ENCODE data around the gene LTBP1.
"Not testable (repeated sequence)": the region's sequence is repeated elsewhere in the genome, so short reads cannot be mapped to it uniquely, and the experiment has no call there.

Gene LTBP1, protein sequence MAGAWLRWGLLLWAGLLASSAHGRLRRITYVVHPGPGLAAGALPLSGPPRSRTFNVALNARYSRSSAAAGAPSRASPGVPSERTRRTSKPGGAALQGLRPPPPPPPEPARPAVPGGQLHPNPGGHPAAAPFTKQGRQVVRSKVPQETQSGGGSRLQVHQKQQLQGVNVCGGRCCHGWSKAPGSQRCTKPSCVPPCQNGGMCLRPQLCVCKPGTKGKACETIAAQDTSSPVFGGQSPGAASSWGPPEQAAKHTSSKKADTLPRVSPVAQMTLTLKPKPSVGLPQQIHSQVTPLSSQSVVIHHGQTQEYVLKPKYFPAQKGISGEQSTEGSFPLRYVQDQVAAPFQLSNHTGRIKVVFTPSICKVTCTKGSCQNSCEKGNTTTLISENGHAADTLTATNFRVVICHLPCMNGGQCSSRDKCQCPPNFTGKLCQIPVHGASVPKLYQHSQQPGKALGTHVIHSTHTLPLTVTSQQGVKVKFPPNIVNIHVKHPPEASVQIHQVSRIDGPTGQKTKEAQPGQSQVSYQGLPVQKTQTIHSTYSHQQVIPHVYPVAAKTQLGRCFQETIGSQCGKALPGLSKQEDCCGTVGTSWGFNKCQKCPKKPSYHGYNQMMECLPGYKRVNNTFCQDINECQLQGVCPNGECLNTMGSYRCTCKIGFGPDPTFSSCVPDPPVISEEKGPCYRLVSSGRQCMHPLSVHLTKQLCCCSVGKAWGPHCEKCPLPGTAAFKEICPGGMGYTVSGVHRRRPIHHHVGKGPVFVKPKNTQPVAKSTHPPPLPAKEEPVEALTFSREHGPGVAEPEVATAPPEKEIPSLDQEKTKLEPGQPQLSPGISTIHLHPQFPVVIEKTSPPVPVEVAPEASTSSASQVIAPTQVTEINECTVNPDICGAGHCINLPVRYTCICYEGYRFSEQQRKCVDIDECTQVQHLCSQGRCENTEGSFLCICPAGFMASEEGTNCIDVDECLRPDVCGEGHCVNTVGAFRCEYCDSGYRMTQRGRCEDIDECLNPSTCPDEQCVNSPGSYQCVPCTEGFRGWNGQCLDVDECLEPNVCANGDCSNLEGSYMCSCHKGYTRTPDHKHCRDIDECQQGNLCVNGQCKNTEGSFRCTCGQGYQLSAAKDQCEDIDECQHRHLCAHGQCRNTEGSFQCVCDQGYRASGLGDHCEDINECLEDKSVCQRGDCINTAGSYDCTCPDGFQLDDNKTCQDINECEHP (N-terminal part only)

DNA sequence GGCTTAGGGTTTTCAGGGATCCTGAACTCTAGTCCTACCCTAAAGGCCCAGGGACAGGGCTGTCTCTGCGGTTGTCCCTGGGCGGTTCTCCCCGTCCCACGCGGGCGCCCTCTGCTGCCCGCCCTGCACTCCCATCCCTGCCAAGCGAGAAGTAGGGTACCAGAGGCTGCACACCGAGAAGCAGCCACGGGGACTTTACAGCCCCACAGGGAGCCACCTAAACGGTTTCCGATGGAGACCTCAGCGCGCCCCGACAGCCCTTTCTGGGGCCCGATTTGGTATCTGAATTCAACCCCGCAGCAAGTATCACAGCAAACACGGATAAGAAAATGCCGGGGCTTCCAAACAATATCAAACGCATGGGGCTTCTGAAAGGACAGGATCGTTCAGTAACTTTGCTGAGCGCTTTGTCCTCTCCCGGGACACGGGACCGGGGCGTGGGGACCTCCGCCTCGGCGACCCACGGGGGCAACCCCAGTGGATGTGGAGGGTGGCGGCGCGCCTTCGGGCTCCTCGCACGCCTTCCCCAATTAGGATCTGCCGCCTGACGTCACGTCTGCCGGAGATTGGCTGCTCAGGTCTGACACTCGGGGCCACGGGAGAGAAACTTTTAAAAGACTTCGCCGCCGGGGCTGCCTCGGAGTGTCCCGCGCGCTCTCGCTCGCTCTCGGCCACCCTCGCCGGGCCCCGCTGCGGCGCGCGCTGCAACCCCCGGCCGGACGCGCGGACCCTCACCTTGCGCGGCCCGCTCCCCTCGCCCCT is at the start of gene LTBP1:
Gene LTBP1, plus strand, starts transcription at position 640 of the 762 bp plus-strand sequence. CDS start 372 bp downstream, outside the sequence.
- no peak for FAIRE-seq

DNA sequence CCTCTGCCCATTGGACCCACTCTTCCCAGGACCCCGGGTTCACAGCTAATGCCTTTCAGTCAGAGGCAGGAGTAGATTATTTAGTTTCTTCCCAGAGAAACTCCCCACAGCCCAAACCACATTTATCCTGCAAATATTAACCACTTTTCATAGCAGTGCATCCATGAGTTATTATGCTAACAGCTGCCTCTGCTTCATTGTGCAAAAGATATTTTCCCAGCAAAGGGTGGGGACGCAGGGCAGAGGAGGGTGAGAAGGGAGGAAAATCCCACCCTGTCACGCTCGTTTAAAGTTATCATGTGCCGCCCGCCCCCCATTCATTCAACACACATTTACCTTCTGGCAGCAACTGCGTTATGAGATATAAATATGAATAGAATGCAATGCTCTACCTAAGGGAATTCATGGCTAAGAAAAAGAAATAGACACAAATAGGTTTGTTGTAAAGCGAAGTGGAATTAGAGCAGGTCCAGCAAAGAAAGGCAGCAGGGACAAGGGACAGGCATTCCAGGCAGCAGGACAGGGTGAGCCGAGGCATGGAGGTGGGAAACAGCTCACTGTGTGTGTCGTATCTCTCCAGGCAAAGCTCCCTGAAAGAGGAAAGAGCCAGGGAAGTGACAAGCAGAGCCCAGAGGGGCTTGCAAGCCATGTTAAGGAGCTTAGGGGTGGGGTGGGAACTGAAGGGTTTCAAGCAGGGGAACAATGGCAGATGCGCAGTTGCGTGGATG is 46.3 kb upstream of the LTBP1 start:
- no peak for FAIRE-seq

DNA sequence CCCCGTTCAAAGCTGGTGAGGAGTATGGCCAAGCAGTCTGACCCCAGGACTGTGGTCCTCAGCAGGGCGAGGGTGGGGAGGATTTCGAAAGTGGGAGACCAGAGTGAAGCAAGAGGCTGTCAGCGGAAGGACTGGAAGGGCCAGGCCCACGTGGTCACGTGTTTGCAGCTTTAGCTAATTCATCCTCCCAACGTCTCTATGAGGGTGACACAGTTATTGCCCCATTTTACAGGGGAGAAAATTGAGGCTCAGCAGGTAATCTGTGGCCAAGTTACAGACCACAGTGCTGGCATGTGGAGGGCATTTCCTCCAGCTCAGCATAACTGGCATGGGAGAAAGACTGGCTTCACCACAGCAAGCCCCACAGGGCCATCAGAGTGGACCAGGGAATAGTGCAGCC is 45.4 kb upstream of the LTBP1 start:
- no peak for FAIRE-seq

DNA sequence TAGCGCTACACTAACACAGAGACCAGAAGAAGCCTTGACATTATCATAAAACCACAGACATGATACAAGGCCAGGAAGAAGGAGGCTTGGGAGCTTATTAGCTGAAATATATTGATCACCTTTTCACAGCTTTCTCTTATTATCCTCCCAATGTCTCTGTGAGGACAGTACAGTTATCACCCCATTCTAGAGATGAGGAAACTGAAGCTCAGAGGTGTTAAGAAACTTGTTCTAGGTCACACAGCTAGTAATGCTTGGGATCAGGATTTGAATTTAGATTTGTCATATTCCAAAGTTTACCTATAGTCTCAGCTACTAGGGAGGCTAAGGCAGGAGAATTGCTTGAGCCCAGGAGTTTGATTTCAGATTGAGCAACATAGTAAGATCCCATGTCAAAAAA is 44.6 kb upstream of the LTBP1 start:
- no peak for FAIRE-seq

DNA sequence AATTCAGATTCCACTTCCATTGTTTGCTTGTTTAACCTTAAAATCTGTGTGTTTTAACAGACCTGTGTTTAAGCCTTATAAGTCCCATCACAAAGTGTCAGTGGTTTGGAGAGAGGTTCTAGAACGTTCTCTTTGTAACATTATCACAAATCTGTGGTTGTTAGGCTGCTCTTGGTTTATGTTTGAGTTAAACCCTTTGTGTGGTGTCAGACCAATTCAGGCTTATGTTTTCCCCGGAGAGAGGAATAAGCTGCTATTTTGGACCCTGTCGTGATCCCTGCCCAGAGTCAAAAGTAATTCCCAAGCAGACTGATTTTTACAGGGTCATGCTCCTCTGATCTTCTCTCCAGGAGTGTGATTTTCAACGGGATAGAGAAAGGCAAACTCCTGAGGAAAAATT is 43.8 kb upstream of the LTBP1 start:
- FAIRE-seq: no peak

DNA sequence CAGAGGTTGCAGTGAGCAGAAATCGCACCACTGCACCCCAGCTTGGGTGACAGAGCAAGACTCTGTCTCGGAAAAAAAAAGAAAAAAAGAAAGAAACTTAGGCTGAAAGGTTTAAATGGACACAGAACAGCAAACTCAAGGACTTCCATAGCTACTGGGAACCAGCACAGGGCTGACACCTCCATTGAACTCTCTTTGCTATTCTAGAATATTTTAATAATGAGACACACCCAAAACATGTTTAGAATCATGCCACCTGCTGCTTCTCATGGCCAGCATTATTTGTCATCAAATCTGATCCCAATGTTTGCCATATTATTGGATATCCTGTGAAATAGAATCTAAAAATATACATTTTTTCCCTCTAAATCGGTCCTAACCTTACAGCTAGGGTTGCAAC is 42.7 kb upstream of the LTBP1 start:
- no peak for FAIRE-seq

DNA sequence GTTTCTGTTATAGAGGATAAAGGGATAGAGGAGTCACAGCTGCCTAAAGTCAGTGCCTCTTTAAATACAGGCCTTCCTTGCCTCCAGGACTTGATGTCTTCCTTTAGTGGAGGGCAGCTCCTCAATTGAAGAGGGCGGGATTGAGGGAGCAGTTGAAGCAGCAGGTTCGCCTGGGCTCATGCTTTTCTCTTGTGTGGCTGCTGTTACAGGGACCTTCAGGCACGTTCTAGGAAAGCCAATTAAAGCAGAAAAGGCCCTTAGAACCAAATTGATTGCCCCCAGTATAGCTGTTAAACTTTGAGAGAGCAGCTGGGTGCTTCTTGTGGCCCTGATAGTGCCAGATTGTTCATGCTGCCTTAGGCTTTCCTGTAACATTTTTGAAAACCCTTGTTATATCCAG is 42.0 kb upstream of the LTBP1 start:
- FAIRE-seq: no peak

DNA sequence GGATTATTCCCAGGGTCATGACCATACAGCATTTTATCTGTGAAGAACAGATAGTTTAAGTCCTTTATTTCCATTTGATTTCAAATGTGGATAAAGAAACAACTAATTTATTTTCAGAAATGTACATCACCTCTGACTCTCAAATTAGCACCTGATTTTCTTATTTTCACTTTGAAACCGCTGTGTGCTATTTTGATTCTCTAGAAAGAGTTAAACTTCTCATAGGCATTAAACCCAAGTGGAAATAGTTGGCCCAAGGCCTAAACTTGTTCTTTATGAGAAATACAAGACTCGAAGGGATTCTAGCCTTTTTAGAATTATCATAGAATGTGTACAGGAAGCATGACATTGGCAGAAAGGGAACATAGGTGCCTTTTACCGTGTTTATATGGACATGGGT is 41.5 kb upstream of the LTBP1 start:
- no peak for FAIRE-seq

DNA sequence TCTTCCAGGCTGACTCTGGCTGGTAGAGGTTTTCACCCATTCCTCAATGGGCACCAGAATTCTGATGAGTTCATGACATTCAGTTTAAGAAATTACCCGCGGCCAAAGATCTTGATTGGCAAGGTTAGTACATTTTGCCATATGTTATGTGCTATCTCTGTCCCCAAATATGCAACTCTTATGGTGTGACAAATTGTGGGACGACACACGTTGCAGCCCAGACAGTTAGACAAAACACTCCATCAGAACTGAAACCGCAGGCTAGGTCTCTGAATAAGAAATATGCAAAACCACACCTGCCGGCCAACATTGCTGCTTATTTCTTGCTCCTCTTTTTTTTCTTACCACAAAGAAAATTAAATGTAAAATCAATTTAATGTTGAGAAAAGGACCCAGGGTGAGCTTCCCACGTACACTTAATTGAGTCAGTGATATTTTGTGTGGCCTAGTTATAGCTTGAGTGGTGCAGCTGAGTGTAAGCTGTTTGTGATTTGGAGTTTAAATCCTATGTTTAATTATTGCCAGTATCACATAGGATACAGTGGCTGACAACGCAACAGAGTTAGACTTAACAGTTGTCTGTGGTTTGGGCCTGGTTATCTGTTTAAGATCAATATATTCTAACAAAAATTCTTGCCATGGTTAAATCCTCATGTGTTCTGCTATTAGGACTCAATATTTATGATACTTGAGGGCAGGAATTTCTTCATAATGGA is 35.7 kb upstream of the LTBP1 start:
- FAIRE-seq: no peak

DNA sequence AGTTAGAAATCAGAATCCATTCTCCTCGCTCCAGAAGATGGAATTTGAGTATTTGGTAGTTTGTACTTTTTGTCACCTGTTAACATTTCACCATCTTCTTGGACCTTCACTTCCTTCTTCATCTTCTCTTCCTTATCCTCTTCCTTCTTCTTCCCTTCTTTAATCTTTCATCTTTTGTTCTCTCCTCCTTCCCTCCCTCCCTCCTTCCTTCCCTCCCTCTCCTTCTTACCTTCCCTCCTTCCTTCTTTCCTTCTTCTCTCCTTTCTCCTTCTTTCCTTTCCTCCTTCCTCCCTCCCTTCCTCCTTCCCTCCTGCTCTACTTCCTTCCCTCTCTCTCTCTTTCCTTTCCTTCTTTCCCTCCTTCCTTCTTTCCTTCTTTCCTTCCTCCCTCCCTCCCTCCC is 31.1 kb upstream of the LTBP1 start:
- FAIRE-seq: no peak

DNA sequence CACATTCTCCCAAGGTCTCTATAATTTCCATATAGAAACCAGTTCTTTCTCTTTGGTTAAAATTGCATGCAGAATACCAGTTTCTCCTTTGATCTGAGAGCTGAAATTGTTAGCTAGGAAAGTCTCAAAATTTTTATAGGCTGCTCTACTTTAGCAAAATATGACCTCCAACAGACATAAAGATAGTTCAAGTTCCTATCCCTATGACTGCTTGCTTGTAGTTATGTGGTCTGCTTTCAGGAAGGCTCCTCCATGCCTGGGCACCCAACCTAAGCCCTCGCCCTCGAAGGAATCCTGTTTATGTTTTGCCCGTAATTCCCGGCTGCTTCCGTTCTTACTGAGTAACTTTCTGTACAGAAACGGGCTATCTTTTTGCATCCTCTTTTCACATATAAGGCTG is 28.0 kb upstream of the LTBP1 start:
- no peak for FAIRE-seq

DNA sequence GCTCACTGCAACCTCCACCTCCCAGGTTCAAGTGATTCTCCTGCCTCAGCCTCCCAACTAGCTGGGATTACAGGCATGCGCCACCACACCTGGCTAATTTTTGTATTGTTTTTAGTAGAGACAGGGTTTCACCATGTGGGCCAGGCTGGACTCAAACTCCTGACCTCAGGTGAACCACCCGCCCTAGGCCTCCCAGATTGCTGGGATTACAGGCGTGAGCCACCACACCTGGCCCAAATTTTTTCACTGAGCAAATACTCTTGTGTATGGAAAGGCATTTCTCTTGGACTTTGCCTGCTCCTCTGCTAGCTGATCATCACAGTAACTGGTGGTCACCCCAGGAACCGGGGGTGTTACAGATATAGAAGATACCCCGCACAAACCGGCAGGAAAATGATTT is 26.9 kb upstream of the LTBP1 start:
- FAIRE-seq: not testable (repeated sequence)

DNA sequence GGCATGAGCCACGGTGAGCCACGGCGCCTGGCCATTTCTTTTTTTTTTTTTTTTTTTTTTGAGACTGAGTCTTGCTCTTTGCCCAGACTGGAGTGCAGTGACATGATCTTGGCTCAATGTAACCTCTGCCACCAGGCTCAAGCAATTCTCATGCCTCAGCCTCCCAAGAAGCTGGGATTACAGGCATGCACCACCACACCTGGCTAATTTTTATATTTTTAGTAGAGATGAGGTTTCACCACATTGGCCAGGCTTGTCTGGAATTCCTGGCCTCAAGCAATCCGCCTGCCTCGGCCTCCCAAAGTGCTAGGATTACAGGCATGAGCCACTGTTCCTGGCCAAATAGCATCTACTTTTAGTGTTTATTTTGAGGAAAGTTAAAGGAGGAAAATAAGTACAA is 25.3 kb upstream of the LTBP1 start:
- FAIRE-seq: not testable (repeated sequence)

DNA sequence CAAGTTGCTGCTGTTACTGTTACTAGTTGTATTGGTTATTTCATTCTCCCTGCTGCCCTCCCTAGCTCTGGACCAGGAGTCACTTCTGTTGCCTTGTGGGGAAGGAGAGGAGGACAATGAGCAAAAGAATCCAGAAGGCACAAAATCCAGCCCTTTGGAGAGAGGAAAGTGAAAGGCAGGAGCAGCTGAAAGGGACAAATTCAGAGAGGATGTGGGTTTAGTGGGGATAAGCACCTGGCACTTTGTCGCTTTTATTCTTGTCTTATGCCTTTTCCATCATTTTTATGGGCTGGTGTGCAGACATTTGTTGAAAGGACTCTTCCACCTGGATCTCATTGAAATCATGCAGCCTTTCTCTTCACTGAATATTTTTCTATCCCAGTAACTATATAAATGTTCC is 24.3 kb upstream of the LTBP1 start:
- no peak for FAIRE-seq

DNA sequence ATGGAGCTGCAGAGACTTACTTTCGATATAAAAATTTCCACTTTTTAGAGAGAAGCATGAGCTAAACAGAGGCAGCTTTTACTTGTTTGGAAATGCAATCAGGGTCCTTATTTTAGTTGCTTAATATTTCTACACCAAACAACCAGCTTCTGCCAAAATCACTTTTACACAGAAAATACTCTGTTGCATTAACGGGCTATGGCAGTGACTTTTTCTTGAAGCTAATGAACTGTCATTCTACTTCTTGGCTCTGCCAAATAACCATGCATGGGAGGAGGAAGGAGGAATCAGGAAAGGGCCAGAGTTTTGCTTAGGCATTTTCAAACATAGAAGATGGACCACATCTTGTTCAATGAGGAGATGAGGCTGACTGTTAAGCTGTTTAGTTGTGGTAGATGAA is 23.6 kb upstream of the LTBP1 start:
- no peak for FAIRE-seq

DNA sequence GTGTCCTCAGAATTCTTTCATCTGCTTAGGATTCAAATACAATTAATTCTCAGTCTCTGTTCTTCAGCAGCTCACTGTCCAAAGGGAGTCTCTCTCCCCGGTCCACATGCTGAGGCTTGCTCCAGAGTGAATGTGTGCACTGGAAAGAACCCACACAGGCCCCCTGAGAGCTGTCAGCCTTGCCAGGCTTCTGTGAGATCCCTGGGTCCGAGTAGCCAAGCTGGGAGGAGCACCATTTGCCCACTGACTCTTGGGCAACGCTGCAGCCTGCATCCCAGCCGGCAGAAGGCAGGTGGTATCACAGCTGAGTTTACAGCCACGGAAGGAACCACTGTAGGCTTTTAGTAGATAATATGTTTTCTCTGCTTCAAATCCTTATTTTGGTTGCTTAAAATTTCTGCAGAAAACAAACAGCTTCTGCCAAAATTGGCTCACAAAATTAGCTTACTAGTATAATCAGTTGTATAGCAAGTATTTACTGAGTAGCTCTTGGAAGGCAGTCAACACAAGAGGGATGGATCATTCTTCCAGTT is 21.4 kb upstream of the LTBP1 start:
- no peak for FAIRE-seq

DNA sequence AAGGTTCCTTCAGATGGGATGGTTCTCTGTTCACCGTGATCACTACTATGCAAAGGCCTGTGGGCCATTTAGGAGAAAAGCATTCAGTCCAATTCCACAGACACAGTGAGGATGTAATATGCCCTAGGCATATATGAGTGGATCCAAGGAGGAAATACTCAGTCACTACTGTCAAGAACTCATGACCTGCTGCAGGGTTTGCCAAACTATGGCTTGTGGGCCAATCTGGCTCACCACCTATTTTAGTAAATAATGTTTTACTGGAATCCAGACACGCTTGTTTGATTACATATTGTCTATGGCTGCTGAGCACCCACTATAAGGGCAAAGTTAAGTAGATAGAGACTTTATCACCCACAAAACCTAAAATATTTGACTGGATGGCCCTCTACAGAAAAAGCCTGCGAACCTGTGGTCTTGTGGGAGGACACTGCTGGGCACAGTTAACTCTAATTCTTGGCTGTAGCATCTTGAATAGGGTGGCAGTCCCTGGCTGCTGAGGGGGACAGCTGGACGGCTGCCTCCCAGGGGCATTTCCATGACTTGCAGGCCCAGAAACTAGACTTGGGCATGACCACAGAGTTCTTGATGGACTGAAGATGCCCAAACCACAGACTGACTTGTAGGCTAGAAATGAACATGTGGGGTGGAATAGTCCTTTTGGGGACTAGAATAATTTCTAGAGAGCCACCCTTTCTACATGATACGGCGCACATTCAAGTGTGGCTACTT is 20.6 kb upstream of the LTBP1 start:
- FAIRE-seq: no peak

DNA sequence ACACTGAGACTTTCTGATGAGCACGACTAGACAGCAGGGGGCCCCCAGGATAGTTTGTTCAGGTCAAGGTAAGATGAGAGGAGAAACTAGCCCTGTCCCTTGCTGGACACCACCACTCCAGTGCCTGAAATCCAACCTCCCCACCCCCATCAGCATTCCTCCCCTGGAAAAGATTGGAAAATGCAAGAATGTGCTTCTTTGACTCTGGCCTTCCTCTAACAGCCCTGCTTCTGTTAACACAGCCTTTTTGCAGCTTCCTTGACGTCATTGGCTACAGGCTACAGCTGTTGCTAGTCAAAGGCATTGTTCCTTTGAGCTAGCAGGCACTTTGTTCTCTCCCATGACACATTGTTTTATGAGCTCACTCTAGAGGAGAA is 20.1 kb upstream of the LTBP1 start:
- FAIRE-seq: no peak

DNA sequence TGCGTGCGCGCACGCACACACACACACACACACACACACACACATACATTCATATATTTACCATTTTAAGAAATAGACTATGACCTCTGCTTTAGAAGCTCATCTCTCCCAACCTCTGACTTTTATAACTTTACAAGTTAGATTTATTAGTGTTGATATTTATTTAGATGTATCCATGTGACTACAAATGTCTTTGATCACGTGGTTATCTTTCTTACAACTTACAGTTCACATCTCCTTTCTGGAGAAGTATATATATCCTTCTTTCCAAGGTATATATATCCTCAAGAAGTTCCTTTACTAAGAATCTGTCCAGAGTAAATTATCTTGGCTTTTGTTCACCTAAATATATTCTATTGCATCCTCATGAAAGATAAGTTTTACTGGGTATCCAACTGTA is 16.3 kb upstream of the LTBP1 start:
- FAIRE-seq: no peak

DNA sequence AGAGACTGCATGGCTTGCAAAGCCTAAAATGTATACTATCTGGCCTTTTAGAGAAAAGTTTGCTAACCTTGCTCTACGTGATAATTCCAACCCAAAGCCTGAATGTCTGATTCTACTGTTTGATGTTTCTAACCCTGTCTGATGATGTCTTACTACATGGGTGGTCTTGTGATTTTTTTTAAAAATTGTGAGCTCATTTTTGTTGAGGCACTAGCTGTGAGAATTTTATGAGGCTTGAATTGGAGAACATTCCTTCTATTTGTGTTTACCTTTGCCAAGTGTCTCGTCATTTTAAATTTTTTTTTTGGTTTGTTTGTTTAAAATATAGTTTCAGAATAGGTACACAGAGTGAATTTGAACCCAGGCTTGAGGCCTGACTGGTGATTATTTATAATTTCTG is 15.2 kb upstream of the LTBP1 start:
- no peak for FAIRE-seq

Data from endometrium (tissue), 2 donors.